SK-N-SH (cell line): Measurements from ENCODE around the gene SH3BP4. TPM values are rescaled to one million over a fixed set of nuclear protein-coding genes. Genes with fewer than 3 reads are reported as not detected.

Source experiments
- CTCF ChIA-PET: fragments of 300-600, 350-600 bp; formaldehyde crosslinking; extraction: SDS; loops from one replicate; lab custom pipeline; 2021; lab: Yijun Ruan, JAX
- POLR2A ChIA-PET: fragments of 350-600 bp; sonication (Branson Sonifier 250); formaldehyde crosslinking; extraction: SDS; loops from one replicate; lab custom pipeline; 2020; ENCODE audit warnings: antibody characterized with exemption, inconsistent platforms; lab: Yijun Ruan, JAX
- DNase-seq: peaks from one replicate; pipeline ENCODE4 v3.0.0; 2012
- H2AFZ ChIP-seq: fragments of 200-600 bp; sonication (generic); 2 replicates; pipeline ENCODE4 v1.8.1; 2016; ENCODE audit warnings: antibody characterized with exemption, mild to moderate bottlenecking, low read depth
- H3F3A ChIP-seq: fragments of 200-600 bp; sonication (generic); replicated peaks from 2 replicates; pipeline ENCODE3; 2016; ENCODE audit warnings: antibody characterized with exemption, mild to moderate bottlenecking; ENCODE audit not compliant: insufficient read depth
- H3K27ac ChIP-seq, 2 experiments: fragments of 200-500 bp in 1 of 2; fragments of 200-600 bp in 1 of 2; sonication (Bioruptor generic) in 1 of 2; sonication (generic), shearing (Covaris generic) in 1 of 2; 2 replicates each; pipeline versions ENCODE4 v1.5.1 to v1.6.1; 2014 to 2016; ENCODE audit warnings: low read depth in 2 of 2, inconsistent platforms in 1 of 2, low read length in 1 of 2, mild to moderate bottlenecking in 1 of 2, mixed read lengths in 1 of 2
- H3K27me3 ChIP-seq: fragments of 200-600 bp; sonication (generic), shearing (Covaris generic); 2 replicates; pipeline ENCODE4 v1.6.1; 2016; ENCODE audit warnings: mixed run types; ENCODE audit not compliant: insufficient read depth
- H3K36me3 ChIP-seq, 2 experiments: fragments of 200-500 bp in 1 of 2; fragments of 200-600 bp in 1 of 2; sonication (Bioruptor generic) in 1 of 2; sonication (generic) in 1 of 2; replicated peaks in 1 of 2; 2 replicates each; pipeline versions ENCODE3 to v1.5.1; 2014 to 2016; ENCODE audit warnings: low read length in 1 of 2, mild to moderate bottlenecking in 1 of 2; ENCODE audit not compliant: insufficient read depth in 2 of 2, control insufficient read depth in 1 of 2
- H3K4me1 ChIP-seq, 2 experiments: fragments of 200-500 bp in 1 of 2; fragments of 200-600 bp in 1 of 2; sonication (Bioruptor generic) in 1 of 2; sonication (generic), shearing (Covaris generic) in 1 of 2; 2 replicates each; pipeline versions ENCODE4 v1.5.1 to v1.6.1; 2014 to 2016; ENCODE audit warnings: low read depth in 1 of 2, low read length in 1 of 2, mixed run types in 1 of 2; ENCODE audit not compliant: insufficient read depth in 2 of 2, control insufficient read depth in 1 of 2
- H3K4me2 ChIP-seq: fragments of 200-600 bp; sonication (generic), shearing (Covaris generic); 2 replicates; pipeline ENCODE4 v1.6.1; 2017; ENCODE audit warnings: mixed run types
- H3K4me3 ChIP-seq, 2 experiments: fragments of 200-500 bp in 1 of 2; fragments of 200-600 bp in 1 of 2; sonication (Bioruptor generic) in 1 of 2; sonication (generic), shearing (Covaris generic) in 1 of 2; 2 replicates each; pipeline versions ENCODE4 v1.5.1 to v1.8.1; 2014 to 2016; ENCODE audit warnings: low read depth in 2 of 2, inconsistent platforms in 1 of 2, low read length in 1 of 2, mild to moderate bottlenecking in 1 of 2, mixed read lengths in 1 of 2, moderate library complexity in 1 of 2
- H3K79me2 ChIP-seq: fragments of 200-600 bp; sonication (generic); 2 replicates; pipeline ENCODE4 v1.8.1; 2017; ENCODE audit warnings: mild to moderate bottlenecking; ENCODE audit not compliant: insufficient read depth
- H3K9ac ChIP-seq: fragments of 200-600 bp; sonication (generic); 2 replicates; pipeline ENCODE4 v1.6.1; 2017; ENCODE audit warnings: mixed run types
- H3K9me2 ChIP-seq: fragments of 200-600 bp; sonication (generic); 2 replicates; pipeline ENCODE4 v1.6.1; 2017; ENCODE audit warnings: mixed run types
- H3K9me3 ChIP-seq: fragments of 200-600 bp; sonication (generic); 2 replicates; pipeline ENCODE4 v1.6.1; 2017; ENCODE audit warnings: mixed run types, mild to moderate bottlenecking, moderate library complexity
- H4K20me1 ChIP-seq: fragments of 200-600 bp; sonication (generic); 2 replicates; pipeline ENCODE4 v1.6.1; 2017; ENCODE audit warnings: mild to moderate bottlenecking, mixed run types; ENCODE audit not compliant: insufficient read depth
- ELF1 ChIP-seq: IDR thresholded peaks from 2 replicates; pipeline ENCODE4 v1.4.0; 2012
- EP300 ChIP-seq, 2 experiments: IDR thresholded peaks; 2 replicates each; pipeline versions ENCODE4 v1.4.0 to v1.6.1; 2012; ENCODE audit warnings: borderline replicate concordance in 1 of 2, low read depth in 1 of 2, low read length in 1 of 2
- EZH2phosphoT487 ChIP-seq: fragments of 200-600 bp; sonication (generic); IDR thresholded peaks from 2 replicates; pipeline ENCODE4 v1.6.1; 2017; ENCODE audit warnings: low read depth, mixed run types, mild to moderate bottlenecking, antibody characterized with exemption, moderate library complexity, borderline replicate concordance
- FOXM1 ChIP-seq: IDR thresholded peaks from 2 replicates; pipeline ENCODE4 v1.4.0; 2012; ENCODE audit warnings: low read depth, mild to moderate bottlenecking
- GABPA ChIP-seq: IDR thresholded peaks from 2 replicates; pipeline ENCODE4 v1.4.0; 2012; ENCODE audit warnings: low read depth, mild to moderate bottlenecking
- MEF2A ChIP-seq: IDR thresholded peaks from 2 replicates; pipeline ENCODE4 v1.4.0; 2012; ENCODE audit warnings: low read depth, borderline replicate concordance
- POLR2AphosphoS5 ChIP-seq: IDR thresholded peaks from 2 replicates; pipeline ENCODE4 v1.6.1; 2012; ENCODE audit warnings: low read depth, low read length
- RAD21 ChIP-seq: IDR thresholded peaks from 2 replicates; pipeline ENCODE4 v1.6.1; 2012; ENCODE audit warnings: mild to moderate bottlenecking, low read length
- RFX5 ChIP-seq: IDR thresholded peaks from 2 replicates; pipeline ENCODE4 v1.6.1; 2012; ENCODE audit warnings: mild to moderate bottlenecking, improper control_type of control experiment, low read length
- SIN3A ChIP-seq: IDR thresholded peaks from 2 replicates; pipeline ENCODE4 v1.6.1; 2012; ENCODE audit warnings: low read depth, mild to moderate bottlenecking, low read length, moderate library complexity, borderline replicate concordance
- TAF1 ChIP-seq: IDR thresholded peaks from 2 replicates; pipeline ENCODE4 v1.6.1; 2012; ENCODE audit warnings: low read depth, mild to moderate bottlenecking, low read length, moderate library complexity, borderline replicate concordance
- TEAD4 ChIP-seq: IDR thresholded peaks from 2 replicates; pipeline ENCODE4 v1.4.0; 2012; ENCODE audit warnings: mild to moderate bottlenecking, borderline replicate concordance; ENCODE audit not compliant: insufficient read depth
- WGBS: methylation state at CpG from one replicate; pipeline ENCODE4 v1.1.6; 2017; ENCODE audit warnings: low lambda C conversion rate; 5-methylcytosine and 5-hydroxymethylcytosine counted together
- polyA plus RNA-seq, 3 experiments: library from polyadenylated mRNA; depleted of rRNA; stranded (reverse); fragments of >200 nt; gene quantifications; 2 replicates each; pipeline ENCODE4 v1.2.3, GENCODE V29; 2012
- TF ChIP-seq, protein P1 (sequence below): IDR thresholded peaks from 2 replicates; pipeline ENCODE4 v1.4.0; 2012; ENCODE audit warnings: low read depth
- TF ChIP-seq, protein P2 (sequence below): IDR thresholded peaks from 2 replicates; pipeline ENCODE4 v1.4.0; 2012; ENCODE audit warnings: low read depth, borderline replicate concordance
- TF ChIP-seq, protein P3 (sequence below): fragments of 150-350 bp; IDR thresholded peaks from 2 replicates; pipeline ENCODE4 v1.6.1; 2017; ENCODE audit warnings: antibody characterized with exemption, low read length, low read depth, borderline replicate concordance
- TF ChIP-seq, protein P4 (sequence below): fragments of 150-350 bp; IDR thresholded peaks from 2 replicates; pipeline ENCODE4 v1.6.1; 2016; ENCODE audit warnings: mild to moderate bottlenecking, low read depth, low read length

SH3BP4 gene
- polyA plus RNA-seq, 1 of the 3 experiments (the other 2 are of a cell fraction): 27.7 TPM

DNA sequence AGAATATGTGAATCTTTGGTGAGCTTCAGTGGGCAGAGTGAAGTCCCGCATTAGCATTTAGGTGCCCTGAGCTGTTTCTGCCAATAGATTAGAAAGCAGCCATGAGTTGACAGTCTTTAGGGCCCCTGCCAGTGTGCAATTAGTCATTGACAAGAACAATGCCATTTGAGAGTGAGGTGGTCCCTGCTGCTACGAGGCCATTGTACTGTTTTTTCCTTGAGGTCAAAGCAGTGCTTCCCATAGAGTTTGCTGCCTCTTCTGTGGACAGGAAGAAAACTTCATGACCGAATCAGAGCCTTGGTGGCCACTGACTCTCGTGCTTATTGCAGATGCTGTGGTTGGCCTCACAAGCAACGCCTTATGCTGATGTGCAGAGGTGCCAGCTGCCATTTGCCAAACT, 102.7 kb downstream of the SH3BP4 start:
- no peak overlapping the region for H3K4me2 ChIP-seq
- H3K36me3 ChIP-seq: peaks cover 34 to 49% of the 10 kb centered on the region in 2 experiments
- no peak overlapping the region for H3K4me3 ChIP-seq
- no peaks in the 10 kb centered on the region for H4K20me1 ChIP-seq
- no peaks in the 10 kb centered on the region for H3K9me2 ChIP-seq
- peaks cover 13% of the 10 kb centered on the region for H3F3A ChIP-seq
- no peak for TF ChIP-seq FOXM1
- no peak for TF ChIP-seq RFX5
- TF ChIP-seq EZH2phosphoT487: no peak
- TF ChIP-seq, protein P1, sequence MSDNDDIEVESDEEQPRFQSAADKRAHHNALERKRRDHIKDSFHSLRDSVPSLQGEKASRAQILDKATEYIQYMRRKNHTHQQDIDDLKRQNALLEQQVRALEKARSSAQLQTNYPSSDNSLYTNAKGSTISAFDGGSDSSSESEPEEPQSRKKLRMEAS: no peak
- no peak for TF ChIP-seq GABPA
- no peak for TF ChIP-seq TAF1
- TF ChIP-seq, protein P2, sequence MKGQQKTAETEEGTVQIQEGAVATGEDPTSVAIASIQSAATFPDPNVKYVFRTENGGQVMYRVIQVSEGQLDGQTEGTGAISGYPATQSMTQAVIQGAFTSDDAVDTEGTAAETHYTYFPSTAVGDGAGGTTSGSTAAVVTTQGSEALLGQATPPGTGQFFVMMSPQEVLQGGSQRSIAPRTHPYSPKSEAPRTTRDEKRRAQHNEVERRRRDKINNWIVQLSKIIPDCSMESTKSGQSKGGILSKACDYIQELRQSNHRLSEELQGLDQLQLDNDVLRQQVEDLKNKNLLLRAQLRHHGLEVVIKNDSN: no peak
- no peak for TF ChIP-seq SIN3A
- TF ChIP-seq, protein P3, sequence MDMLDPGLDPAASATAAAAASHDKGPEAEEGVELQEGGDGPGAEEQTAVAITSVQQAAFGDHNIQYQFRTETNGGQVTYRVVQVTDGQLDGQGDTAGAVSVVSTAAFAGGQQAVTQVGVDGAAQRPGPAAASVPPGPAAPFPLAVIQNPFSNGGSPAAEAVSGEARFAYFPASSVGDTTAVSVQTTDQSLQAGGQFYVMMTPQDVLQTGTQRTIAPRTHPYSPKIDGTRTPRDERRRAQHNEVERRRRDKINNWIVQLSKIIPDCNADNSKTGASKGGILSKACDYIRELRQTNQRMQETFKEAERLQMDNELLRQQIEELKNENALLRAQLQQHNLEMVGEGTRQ: no peak
- TF ChIP-seq, protein P4, sequence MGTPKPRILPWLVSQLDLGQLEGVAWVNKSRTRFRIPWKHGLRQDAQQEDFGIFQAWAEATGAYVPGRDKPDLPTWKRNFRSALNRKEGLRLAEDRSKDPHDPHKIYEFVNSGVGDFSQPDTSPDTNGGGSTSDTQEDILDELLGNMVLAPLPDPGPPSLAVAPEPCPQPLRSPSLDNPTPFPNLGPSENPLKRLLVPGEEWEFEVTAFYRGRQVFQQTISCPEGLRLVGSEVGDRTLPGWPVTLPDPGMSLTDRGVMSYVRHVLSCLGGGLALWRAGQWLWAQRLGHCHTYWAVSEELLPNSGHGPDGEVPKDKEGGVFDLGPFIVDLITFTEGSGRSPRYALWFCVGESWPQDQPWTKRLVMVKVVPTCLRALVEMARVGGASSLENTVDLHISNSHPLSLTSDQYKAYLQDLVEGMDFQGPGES: no peak
- TF ChIP-seq TEAD4: no peak
- TF ChIP-seq MEF2A: no peak
- no peak for TF ChIP-seq ELF1
- no peak for TF ChIP-seq RAD21
- no peak for TF ChIP-seq EP300 (IDR thresholded peaks at IDR 0.05; ENCODE audit: borderline replicate concordance in 1 of 2, low read depth in 1 of 2, low read length in 1 of 2)
- TF ChIP-seq POLR2AphosphoS5: no peak
- TF ChIP-seq, all 33 proteins: peak for 0
- Histone ChIP-seq H3K9ac (no peak overlapping the region), H3K27me3 (no peaks in the 10 kb centered on the region), H3K4me1 (peaks cover 21 to 27% of the 10 kb centered on the region in 2 experiments), H2AFZ (no peak overlapping the region), H3K9me3 (no peaks in the 10 kb centered on the region), H3K27ac (no peak overlapping the region), H3K79me2 (peaks cover 27% of the 10 kb centered on the region)
- ChIA-PET POLR2A (no interaction called here), CTCF (interaction anchor here (0.9 to 1.5 kb wide), 2 partner anchors 11 to 509 kb away, joined by 3 to 4 read pairs; no protein-coding TSS in a partner anchor)
- DNase-seq: no peak
- 93% methylated on average over 5 of the region's 5 CpGs for WGBS
